Stimulated activated CD4-positive, alpha-beta T cell treated with anti-CD3 and anti-CD28 coated beads, Interleukin-1b, Interleukin-23, amount 100 ng/mL, for 48 hours (primary cell): ENCODE measurements around the gene DAB2IP.
"Not testable (repeated sequence)": the region's sequence is repeated elsewhere in the genome, so short reads cannot be mapped to it uniquely, and the experiment has no call there.

Experiments
- DNase-seq: peaks from one replicate; pipeline ENCODE4 v3.0.0-alpha.2; 2020

The DAB2IP gene

DNA sequence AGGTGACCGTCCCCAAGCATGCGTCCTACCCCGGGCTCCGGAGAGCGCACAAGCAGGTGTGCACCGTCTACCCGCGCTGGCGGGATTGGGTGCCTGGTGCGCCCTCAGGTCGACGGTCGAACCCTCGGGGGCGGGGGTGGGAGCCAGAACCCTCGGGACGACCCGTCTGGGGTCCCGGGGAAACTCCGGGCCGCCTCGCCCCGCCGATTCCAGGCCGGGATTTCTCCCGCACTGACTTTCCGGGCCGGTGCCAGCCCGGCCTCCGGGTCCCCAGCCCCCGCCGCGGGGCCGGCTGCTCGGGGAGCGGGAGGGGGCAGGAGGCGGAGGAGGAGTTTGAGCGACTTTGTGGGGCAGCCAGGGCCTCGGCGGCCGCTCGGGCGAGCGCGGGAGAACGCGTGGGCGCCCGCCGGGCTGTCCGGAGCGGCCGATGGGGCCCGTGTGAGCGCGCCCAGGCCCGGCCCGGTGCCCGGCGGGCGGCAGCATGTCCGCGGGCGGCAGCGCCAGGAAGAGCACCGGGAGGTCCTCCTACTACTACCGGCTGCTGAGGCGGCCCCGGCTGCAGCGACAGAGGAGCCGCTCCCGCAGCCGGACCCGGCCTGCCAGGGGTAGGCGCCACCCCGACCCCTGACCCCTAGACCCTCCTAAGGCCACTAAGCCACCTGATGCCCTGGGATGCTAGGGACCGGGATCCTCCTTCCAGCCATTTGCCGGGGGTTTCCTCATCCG lies at the start of gene DAB2IP:
TSS of gene DAB2IP (plus strand) at position 340 of the 726 bp plus-strand sequence. CDS start at position 482, 142 bp downstream.
- no peak for DNase-seq

DNA sequence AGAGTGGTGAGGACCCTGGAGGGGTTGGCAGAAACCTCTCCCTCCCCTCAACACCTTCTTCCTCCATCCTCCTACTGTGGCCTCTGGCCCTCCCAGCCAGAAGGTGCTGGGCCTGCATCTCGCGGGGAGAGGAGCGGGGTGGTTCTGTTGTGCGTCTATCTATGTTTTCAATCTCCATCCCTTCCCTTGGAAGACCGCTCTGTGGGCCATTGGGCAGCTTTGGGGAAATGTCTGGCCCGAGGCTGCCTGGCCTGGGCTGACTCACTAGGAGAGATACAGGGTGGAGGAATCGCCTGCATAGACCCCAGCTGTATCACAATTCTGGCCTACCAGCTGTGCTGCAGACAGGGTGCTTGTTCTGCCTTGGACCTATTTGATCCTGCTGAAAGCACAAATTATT lies 48.4 kb upstream of the DAB2IP start:
- DNase-seq, result no peak

DNA sequence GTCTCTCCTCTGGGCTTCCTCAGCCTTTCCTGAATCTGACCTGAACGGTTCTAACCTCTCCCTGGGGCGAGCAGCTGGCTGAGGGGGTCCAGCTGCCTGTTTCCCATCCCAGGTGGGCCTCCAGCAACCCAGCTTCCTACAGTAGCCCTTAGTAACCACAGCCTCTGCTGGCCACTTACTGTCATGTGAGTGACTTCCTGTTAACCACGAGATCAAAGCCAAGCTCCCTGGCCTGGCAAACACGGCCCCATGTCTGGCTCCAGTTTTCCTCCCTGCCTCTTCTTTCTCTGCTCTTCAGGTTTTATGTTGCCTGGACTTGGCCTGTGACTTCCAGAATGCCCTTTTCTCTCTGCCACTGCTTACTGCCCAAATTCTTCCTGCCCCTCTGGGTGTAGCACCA lies 47.2 kb upstream of the DAB2IP start:
- no peak for DNase-seq

- no peak for DNase-seq
Observed at GRCh38 chr9:121604654-121605053, 46.8 kb upstream of the DAB2IP start.

GRCh38 chr9:121607434-121608167 lies 43.8 kb upstream of the DAB2IP start:
- no peak for DNase-seq

- no peak for DNase-seq
Observed at GRCh38 chr9:121608168-121608853, 43.1 kb upstream of the DAB2IP start.

DNA sequence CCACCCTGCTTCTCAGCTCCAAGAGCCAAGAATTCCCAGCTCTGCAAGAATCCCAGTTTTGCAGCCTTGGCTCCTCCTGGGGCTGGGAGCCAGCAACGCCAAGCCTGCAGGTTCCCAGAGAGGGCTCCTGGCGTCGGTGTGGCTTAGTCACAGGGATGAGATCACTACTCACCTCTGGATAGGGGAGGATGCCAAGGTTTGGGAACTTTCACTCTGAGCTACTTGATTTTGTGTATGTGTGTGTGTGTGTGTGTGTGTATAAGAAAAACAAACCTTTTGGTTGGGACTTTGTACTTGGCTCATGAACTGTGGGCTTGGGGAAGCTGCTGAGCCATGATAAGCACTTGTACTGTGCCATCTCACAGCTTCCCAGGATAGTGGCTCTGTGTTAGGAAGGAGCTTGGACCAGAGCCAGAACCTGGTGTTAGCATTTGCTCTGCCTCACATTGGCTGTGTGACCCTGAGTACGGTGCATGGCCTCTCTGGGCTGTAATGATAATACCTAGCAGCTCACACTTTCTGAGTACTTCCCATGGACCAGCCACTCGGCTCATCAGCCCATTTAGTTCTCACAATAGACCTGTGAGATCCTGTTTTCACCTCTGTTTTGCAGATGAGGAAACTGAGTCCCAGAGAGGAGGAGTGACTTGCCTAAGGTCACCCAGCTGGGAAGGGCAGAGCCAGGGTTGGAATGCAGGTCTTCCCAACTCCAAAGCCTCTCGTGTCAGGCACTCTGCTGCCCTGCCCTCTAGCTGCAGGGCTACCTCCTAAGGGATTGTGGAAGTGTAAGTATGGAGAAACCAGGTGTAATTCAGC lies 41.4 kb upstream of the DAB2IP start:
- DNase-seq, result no peak

DNA sequence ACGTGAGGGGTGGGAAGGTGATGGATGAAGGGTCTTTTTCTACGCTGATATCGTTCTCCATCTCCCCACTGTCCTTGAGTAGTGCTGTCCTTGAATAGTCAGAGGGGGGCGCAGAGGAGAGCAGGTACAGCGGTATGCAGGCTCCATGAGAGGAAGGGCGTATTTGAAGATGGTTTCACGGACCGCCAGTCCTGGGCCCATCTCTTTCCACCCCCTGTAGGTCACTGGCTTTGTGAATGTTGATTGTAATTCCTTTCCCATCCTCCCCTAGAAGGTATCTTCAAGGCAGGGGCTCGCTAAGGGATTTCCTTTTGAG lies 40.8 kb upstream of the DAB2IP start:
- DNase-seq, result no peak

GRCh38 chr9:121612511-121612998 lies 38.9 kb upstream of the DAB2IP start:
- no peak for DNase-seq

GRCh38 chr9:121613009-121613752 lies 38.3 kb upstream of the DAB2IP start:
- no peak for DNase-seq

- no peak for DNase-seq
Observed at GRCh38 chr9:121616123-121616755, 35.2 kb upstream of the DAB2IP start.

- DNase-seq, result no peak
Observed at GRCh38 chr9:121618504-121618903, 32.9 kb upstream of the DAB2IP start.

DNA sequence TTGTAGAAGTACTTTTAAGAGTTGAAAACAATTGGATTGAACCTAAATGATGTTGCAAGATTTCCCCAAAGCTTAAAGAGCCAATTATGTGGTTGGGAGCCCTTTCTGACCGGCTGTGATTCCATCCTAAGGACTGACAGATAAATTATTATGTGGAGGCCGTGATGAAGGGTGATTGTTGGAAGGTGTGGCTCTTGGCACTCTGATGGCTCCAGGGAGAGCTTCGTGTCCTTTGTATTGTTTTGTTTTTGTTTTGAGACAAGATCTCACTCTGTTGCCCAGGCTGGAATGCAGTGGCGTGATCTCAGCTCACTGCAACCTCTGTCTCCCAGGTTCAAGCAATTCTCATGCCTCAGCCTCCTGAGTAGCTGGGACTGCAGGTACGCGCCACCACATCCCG lies 32.5 kb upstream of the DAB2IP start:
- not testable (repeated sequence) for DNase-seq

- no peak for DNase-seq
Observed at GRCh38 chr9:121619545-121620324, 31.7 kb upstream of the DAB2IP start.

DNA sequence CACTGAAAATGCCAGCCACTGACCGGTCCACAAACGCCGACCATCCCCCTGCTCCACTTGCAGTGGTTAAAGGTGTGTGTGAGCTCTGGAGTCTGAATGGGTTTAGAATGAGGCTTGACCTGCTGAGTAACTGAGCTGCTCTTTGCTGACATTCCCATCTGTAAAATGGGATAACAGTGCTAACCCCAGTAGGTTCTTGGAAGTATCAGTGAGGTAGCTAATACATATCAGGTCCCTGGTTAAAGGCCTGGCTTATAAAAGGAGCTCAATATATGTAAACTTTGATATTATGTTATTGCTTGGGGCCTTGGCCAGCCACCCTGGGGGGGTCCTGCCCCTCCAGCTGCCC lies 31.1 kb upstream of the DAB2IP start:
- no peak for DNase-seq

- DNase-seq, result no peak
Observed at GRCh38 chr9:121620777-121621449, 30.5 kb upstream of the DAB2IP start.

GRCh38 chr9:121622387-121623203 lies 28.8 kb upstream of the DAB2IP start:
- DNase-seq, result no peak

DNA sequence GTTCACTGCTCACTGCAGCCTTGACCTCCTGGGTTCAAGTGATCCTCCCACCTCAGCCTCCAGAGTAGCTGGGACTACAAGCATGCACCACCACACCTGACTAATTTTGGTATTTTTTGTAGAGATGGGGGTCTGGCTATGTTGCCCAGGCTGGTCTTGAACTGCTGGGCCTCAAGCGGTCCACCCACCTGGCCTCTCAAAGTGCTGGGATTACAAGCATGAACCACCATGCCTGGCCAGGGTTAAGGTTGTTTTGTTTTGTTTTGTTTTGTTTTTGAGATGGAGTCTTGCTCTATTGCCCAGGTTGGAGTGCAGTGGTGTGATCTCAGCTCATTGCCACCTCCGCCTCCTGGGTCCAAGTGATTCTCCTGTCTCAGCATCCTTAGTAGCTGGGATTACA lies 28.0 kb upstream of the DAB2IP start:
- not testable (repeated sequence) for DNase-seq

DNA sequence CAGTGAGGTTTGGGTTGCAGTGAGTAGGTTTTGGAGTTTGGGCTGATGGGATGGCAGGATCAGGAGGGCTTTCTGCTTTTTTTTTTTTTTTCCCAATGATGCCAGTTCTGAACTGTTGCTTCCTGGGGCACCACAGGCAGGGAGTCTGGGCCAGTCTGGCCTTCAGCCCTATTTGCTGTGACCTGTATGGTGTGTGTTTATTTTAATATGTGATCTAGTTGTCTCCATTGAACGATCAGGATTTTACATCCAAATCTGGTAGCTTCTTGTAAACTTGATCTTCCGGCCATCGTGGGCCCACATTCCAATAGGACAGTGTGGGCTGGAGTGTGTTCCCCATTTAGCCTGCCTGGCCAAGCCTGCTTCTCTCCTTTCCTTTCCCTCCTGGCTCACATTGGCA lies 25.8 kb upstream of the DAB2IP start:
- no peak for DNase-seq

- no peak for DNase-seq
Observed at GRCh38 chr9:121626012-121626411, 25.4 kb upstream of the DAB2IP start.
